ENCODE measurements around the gene SPTB.

Gene SPTB

DNA sequence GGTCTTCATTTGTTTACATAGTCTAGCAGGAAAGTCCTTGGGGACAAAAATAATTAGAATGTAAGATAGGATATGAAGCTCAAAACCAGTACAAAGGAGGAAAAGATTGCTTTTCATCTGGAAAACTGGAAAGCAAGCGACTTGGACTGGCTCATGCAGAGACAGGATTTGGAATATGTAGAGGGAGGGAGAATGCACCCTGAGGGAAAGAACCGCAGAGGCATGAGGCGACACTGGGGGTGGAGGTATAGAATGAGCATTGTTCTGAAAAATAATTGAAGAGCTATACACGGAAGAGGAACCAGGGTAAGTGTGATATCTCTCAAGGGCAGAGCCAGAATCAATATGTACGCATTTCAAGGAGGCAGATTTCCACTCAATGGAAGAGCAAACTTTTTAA, 90.0 kb downstream of the SPTB start:
- DNase-seq (ENCODE audit: low read depth) = no peak

DNA sequence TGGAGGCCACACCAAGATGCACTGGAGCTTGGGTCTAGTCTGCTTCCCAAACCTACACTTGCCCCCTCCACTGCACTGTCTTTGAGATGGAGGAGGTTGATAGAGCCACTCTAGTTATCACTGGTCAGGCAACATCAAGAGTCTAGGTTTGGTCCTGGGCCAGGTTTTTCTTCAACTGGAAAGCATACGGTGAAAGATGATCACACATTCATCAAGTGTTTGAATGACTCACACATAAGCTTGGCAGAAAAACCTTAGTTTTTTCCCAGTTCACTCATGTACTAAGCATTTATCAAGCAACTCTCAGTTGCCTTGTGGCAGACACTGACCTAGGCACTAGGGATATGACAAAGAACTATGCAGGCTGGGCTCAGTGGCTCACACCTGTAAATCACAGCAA, 91.0 kb downstream of the SPTB start:
- peak; percentile 85 for DNase-seq (ENCODE audit: low read depth)

DNA sequence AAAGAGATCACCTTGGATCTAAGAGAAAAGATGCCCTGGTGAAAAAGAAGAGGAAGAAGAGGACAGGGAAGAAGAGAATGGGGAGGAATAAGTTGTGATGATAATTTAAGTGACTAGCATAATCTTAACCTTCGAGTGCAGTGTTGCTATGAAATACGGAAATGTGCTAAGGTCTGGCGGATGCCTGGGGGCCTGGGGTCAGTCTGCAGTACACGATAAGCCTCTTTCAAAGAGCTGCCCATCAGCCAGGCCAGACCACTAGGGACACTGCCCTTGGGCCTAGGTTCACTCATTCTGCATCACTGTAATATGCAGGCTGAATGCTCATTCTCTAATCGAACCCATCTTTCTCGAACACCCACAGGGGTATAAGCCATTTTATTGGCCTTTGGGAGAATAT, 92.1 kb downstream of the SPTB start:
- DNase-seq (ENCODE audit: low read depth) = no peak

DNA sequence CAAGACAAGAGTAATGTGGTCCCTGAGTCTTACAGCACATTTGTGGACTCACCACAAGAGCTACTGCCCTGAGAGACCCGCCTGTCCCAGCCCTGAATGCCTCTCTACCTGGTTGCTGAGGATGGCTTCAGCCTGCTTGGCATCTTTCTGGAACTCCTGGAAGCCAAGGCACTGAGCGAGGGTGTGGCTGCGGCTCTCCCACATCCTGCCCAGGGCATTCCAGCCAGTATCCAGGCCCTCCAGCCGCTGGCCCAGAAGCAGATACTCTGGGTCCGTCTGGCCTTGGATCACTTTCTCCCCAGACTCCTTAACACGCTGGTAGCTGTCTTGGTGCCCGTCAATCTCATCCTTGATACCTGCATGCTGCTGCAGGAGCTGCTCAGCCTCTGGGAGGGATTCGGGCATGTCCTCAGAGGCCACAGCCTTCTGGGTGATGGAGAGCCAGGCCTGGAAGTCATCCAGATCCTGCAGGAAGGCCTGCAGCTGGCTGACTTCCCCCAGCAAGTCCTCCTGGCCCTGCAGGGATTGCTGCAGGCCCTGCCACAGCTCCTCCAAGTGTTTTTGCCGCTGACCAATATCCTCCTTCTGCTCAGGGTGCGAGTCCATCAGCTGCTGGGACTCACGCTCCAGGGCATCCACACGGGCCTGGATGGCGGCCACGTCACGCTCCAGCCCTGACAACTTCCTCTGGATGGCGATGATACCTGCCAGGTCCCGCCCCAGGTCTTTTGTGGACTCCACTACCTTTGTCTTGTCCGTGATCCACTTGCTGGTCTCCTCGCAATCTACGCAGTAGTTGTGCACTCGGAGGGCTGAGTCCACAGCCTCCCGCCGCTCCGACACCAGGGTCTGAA, 93.2 kb downstream of the SPTB start:
- no peak for DNase-seq (ENCODE audit: low read depth)

DNA sequence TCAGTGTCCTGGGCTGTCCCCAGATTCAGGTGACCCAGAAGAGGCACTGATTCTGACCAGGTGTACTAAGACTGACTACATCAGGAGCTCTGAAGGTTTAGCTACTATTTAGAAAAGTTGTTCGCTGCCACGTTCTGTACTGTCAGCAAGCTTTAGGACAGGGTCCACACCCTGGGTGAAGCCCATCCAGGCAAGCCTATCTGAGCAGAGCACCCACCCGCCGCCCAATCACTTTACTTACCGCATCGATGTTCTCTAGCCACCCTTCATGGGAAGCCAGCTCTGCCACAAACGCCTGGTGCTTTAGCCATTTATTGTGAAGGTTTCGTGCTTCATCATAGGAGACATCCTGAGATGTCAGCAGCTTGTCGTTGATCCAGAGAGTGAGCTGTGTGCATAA, 95.7 kb downstream of the SPTB start:
- DNase-seq (ENCODE audit: low read depth) = no peak

DNA sequence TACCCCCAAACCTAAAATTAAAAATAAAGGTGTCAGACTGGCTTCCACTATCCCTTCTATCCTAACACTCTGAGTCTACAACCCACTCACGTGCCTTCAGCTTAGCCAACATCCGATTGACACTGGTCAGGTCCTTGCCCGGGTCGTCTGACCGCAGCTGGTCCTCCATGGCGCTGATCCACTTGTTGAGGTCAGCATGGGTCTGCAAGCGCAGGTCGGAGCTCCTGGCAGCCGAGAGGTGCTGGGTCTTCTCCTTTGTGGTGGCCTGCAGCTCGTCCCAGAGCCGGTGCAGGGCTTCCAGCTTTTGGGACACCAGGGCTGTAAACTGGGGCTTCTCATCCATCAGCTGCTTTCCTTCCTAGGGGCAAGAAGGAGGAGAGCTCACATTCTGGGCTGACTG, 97.5 kb downstream of the SPTB start:
- no peak for DNase-seq (ENCODE audit: low read depth)

DNA sequence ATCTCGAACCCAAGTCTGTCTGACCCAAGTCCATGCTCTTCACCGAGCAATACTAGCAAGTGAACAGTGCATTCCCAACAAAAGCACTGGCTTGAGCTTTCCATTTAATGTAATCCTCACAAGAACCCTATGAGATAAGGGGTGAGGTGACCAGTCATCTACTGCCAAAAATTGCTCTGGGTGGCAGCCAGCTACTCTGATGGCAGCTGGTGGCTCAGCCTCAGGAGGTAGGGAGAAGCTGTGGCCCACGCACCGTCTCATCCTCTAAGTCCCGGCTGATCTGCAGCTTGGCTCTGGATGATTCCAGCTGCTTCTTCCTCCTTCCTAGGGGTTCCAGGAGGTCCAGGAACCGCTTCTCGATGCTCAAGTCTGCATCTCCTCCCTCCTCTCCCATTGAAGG, 100.2 kb downstream of the SPTB start:
- DNase-seq (ENCODE audit: low read depth) = no peak

DNA sequence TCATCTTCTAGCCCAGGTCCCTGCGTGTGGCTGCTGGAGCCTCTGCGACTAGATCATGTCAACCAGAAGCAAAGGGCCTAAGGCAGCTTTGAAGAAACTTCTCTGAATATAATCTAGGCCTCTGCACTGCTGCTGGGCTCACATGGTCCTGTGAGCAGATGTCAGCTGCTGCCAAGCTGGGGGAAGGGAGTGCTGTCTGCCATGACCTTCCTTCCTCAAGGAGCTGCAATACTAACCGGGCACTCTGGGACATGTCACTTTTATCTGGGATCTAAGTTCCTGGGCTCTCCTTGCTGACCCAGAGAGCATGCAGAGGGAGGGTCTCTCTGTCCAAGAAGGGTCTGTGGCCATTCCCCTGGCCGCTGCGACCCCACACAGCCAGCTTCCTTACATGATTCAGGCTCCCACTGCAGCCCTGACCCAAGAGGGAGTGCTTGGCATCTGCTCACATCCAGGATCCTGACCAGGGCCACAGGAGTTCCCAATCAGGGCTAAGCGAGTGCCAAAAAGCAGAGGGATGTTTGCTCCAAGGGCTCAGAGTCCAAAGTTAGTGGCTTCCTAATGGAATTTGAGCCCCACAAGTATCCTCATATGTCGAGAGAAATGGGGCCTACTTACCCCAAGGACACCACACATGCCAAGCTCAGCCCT, 101.5 kb downstream of the SPTB start:
- DNase-seq (ENCODE audit: low read depth) = no peak

DNA sequence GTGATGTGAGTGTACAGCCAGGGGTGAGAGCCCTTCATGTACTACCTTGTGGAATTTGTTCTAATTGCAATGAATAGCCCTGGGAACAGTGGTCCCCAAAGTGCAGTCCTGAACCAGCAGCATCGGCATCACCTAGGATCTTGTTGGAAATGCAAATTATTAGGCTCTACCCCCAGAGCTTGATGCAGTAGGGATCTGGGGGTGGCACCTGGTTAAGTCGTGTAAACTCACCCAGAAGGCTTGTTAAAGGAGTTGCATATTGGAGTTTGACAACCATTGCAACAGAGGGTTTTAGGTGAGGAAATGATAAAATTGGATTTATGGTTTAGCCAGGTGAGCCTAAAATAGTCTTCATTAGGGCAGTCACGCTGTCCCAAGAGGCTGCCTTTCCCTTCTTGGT, 102.2 kb downstream of the SPTB start:
- DNase-seq (ENCODE audit: low read depth) = no peak

DNA sequence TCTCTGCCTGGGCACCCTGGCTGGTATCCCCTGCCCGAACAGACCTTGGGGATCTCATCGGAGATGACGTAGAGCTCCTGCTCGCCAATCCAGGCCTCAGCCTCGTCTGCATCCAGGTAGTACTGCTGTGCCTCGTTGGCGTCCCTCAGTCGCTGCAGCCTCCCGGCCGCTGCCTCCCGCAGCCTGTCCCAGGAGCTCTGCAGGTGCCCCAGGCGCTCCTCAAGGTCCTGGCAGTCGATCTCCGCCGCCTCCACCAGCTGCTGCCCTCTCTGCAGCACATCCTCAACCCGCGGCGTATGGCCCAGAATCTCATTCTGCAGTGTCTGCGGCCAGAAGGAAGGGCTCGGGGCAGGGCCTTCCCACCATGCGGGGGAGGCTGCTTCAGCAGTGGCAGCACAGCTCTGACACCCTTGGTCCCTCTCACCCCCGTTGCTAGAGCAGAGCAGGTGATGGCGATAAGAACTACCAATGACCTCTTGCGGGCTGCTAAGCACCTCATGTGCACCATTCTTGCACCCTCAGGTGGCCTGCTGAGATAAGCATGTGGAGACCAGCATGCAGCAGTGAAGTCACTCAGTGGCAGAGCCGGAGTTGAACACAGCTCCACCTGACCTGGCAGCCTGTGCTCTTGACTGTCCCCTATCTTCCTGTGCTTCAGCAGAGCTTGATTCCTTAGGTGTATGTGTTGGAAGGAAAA, 104.5 kb downstream of the SPTB start:
- DNase-seq (ENCODE audit: low read depth) = no peak

DNA sequence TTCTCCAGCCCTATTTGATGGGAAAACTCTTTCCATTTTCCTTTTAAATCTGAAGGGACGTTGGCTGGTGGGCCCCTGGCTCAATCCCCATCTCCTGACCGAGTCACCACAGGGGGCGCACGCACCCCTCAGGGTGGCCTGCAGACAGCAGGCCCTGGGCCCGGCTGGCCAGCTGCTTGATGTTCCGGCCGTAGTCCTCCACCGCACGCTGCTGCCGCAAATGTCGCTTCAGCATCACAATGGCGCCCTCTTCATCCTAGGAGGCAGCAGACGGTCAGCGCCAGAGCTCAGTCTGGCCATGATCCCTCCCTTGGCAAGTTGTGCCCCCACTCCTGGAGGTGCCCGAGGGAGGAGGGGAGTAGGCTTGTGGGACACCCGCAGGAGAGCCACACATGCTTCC, 105.4 kb downstream of the SPTB start:
- DNase-seq (ENCODE audit: low read depth) = no peak

DNA sequence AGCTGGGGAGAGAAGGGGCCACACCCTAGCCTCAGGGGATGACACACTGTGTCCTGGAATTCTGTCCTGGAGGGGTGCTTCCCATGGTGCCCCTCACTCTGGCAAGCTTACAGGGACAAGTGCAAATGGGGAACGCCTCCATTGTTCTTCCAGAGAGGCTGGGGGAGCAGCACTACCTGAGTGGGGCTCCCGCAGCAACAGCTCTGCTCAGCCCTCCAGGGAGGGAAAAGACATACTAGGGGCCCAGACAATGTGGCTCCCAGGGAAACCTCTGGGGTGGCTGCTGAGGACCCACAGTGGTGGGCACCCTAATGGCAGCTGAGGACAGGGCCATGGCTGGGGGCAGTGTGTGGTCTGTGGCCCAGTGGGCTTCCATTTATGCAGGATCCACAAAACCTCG, 106.1 kb downstream of the SPTB start:
- no peak for DNase-seq (ENCODE audit: low read depth)

DNA sequence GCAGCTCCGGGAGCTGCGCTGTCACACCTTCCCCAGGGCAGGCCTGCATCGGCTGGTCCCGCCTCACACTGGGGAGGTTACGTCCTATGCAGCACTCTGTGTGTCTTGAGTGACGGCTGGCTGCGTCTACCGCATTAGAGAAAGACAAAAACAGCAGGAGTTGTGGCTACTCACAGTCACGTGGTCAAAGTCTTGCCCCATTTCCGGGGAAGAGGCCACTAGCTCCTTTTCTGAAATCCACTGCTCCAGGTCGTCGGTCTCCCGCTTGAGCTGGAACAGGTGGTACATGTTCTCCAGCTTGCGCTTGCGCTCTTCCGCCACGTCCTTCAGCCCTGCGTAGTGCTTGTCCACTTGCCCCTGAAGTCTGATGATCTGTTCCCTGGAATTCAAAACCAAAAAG, 106.7 kb downstream of the SPTB start:
- no peak for DNase-seq (ENCODE audit: low read depth)

DNA sequence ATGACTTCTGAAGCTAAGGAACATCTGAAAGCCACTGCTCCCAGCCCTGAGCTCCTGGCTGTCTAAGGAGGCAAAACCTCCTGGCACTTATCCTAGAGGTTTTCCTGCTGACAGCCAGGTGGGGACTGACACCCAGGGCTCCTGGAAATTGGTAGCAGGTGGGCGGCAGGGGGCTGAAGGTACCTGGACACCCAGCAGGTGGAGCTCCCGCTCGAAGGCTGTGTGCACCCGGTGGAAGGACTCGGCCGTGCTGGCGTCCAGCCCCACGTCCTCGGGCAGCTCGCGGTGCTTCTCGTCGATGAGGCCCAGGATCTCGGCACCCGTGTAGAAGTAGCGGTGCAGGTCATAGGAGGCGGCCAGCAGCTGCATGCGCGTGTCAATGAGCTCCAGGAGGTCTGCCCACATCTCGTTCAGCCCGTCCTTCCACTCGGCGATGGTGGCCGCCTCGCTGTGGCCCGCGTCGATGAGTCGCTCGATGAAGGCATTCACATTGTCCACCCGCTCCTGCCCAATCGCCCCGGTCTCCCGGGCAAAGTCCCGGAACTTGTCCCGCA, 107.2 kb downstream of the SPTB start:
- DNase-seq (ENCODE audit: low read depth) = no peak

DNA sequence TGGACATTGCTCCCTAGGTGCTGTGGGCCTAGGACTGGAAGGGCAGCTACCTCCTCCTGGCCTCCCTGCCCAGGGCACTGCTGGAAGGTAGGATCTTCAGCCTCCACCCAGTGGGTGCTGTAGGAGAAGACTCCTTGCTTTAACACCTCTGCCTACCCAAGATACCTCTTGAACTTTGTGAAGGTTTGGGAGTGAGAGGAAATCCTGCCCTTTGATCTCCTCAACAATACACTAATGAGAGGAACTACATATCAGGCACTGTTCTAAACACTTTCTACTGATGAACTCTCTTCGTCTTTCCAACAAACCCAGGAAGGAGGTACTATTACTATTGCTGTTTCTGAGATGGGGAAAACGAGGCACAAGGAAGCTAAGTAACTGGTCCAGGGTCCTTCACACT, 108.5 kb downstream of the SPTB start:
- DNase-seq (ENCODE audit: low read depth) = no peak

DNA sequence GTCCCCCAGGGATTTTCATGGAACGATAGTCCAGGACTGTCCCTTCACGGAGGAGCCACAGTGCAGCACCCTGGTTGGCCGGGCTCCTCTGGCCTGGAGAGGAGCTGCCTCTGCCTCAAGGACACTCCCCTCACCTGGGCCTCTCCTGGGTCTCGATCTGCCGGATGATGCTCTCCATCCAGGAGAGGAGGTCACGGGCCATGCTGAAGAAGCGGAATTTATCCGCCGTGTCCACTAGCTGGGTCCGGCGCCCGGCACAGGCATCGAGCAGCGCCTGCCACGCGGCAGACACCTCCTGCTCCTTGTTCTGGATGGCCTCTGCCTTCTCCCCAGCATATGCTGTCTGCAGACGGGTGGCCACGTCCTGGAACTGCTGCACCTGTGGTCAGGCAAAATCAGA, 109.0 kb downstream of the SPTB start:
- DNase-seq (ENCODE audit: low read depth) = no peak

DNA sequence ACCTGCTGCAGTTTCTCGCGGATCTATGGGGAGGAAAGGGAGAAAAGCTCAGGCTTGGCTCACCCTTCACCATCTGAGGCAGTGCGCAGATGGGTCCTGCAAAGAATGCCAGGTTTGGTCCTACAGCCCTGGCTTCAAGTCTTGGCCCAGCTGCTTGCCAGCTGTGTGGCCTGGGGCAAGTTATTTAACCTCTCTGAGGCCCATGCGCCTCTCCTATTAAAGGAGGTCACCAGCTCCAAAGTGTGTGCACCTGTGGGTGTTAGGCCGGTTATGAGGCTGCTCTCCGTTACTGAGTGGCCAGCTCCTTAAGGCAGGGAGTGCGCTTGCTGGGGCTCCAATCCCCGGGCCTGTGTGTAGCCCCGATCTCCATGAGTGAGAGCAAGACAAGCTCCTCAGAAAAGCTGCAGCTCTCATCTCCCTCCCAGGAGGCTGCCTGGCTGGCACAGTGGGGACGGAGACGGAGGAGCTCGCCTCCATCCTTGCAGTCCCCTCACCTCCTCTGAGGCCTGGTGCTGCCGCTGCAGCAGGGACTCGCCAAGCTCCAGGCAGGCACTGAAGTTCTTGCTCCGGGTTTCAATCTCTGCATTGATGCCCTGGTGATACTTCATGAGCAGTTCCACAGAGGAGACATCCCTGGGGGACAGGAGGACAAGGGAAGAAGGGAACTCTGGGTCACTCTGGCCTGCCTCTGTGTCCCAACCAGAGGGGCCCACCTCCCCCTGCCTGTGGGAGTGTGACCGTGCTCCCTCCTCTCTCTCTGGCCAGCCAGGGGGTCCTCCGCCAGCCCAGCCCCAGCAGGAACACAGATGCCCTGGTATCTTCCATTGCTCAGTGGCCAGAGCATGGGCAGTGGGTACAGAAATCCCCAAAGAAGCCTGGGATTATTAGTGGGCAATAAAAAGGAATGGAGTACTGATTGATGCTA, 110.3 kb downstream of the SPTB start:
- no peak for DNase-seq (ENCODE audit: low read depth)

DNA sequence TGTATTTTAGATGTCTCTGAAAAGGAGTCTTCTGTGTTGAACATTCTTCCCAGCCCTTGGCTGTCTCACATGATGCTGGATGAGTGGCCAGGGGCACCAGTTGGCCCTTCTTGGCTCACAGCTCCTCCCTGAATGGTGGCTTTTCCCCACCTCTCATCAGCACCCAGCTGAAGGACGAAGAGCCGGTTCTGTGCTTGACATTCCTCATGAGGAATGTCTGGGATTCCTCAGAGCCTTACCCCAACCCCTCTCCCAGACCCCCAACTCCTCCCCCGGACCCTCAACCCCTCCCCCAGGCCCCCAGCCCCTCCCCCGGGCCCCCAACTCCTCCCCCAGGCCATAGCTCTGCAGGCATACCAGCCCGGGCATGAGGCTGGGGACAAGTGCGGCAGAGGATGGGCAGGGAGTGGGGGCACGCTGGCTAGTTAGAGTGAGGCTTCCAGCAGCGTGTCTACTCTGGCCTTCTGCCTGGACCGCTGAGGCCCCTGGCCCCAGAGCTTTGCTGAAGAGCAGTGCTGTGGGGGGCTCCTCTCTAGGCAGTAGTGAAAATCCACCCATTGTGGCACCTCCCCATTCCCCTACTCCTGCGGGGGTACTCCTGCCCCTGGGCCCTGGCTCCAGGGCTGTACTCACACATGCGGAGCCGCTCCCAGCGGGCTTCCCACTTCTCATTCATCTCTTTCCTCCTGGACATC, 111.2 kb downstream of the SPTB start:
- no peak for DNase-seq (ENCODE audit: low read depth)

DNA sequence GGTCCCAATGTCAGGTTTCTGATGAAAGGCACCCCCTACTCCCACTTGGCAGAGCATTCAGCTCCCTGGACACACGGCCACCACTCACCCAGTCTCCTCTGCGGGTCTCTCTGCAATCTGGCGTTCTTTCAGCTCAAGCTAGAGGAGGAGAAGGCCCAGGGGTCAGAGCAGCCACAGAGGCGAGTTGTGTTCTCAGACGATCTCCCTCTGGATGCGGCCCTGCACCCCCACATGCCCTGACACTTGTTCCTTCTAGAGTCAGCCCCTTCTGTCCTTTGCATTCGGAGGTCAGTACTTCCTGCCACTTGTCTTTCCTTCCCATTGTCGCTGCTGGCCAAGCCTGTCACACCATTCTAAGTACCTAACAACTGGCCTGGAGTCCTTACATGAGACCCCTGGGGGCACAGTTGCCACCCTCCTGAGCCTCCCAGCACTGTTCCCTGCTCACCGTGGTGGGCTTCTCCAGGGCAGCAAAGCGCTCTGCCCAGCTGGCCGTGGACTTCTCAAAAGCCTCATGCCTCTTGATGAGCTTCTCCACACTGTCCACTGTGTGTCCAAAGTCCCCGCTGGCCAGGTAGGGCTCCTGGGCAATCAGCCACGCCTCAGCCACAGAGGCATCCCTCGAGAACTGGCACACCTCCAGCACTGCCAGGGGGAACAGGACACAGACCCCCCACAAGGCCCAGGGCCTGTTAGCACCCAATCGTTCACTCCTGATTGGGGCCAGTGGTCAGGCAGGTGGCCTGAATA, 112.3 kb downstream of the SPTB start:
- no peak for DNase-seq (ENCODE audit: low read depth)

DNA sequence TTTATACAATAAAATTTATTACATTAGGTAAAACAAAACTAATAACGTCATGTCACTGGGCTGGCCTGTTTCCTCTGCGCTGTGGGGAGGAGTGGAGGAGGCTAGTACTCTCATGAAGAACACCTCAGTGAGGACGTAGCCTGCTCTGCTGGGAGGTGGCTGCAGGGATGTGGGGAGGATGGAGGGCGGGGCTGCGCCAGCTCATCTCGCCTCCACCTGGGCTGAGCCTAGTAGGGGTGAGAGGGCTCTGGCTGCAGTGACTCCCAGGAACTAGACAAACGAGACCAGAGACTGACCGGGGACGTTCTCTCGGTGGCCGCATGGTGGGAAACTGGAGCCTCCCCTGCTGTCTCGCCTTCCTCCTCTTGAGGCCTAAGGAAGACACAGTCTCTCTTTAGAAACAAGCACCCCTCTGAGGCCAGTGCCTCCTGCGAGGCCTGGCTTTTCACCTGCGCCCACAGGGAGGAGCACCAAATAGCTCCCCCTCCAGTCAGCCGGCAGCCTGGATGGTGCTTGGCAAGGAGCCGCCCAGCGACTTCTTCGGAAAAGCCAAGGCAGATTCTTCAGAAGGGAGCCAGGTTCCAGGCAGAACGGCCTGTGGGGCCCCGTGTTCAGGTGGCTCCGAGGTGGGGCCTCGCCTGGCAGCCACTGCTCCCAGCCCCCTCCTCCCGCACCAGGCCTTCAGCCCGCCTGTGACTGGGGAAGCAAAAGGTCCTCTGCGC, 113.1 kb downstream of the SPTB start:
- DNase-seq (ENCODE audit: low read depth) = no peak

Data from fibroblast of the conjunctiva (primary cell).